Measurements from ENCODE around the gene TAS2R14. TPM values are rescaled to one million over a fixed set of nuclear protein-coding genes. Genes with fewer than 3 reads are reported as not detected.

Gene TAS2R14
- total RNA-seq, 1 experiment from 2014 or later, result 3.4 TPM

GRCh38 chr12:10926269-10926668 lies 12.8 kb downstream of the TAS2R14 start:
- intact Hi-C loops (cut with micrococcal nuclease; ENCODE audit: unreplicated experiment), result no loop called here
- Histone ChIP-seq H3K36me3 (ENCODE audit: insufficient read depth, low read length, poor library complexity, severe bottlenecking) (no peaks in the 10 kb centered on the region), H3K9me3 (ENCODE audit: low read depth, low read length, poor library complexity, severe bottlenecking) (no peaks in the 10 kb centered on the region), H3K4me3 (ENCODE audit: low read depth, low read length, poor library complexity, severe bottlenecking) (no peak overlapping the region), H3K27me3 (replicated peaks; ENCODE audit: insufficient read depth, low read depth, low read length, poor library complexity) (no peaks in the 10 kb centered on the region), H3K4me1 (ENCODE audit: insufficient read depth, low read length, poor library complexity, severe bottlenecking) (no peaks in the 10 kb centered on the region), H3K27ac (ENCODE audit: low read depth, low read length, poor library complexity, severe bottlenecking) (no peak overlapping the region)
- CTCF ChIA-PET, result no interaction called here
- POLR2A ChIA-PET (ENCODE audit: low non-redundant PET), result no interaction called here
- DNase-seq (ENCODE audit: low spot score), result no peak
- TF ChIP-seq, protein P1, sequence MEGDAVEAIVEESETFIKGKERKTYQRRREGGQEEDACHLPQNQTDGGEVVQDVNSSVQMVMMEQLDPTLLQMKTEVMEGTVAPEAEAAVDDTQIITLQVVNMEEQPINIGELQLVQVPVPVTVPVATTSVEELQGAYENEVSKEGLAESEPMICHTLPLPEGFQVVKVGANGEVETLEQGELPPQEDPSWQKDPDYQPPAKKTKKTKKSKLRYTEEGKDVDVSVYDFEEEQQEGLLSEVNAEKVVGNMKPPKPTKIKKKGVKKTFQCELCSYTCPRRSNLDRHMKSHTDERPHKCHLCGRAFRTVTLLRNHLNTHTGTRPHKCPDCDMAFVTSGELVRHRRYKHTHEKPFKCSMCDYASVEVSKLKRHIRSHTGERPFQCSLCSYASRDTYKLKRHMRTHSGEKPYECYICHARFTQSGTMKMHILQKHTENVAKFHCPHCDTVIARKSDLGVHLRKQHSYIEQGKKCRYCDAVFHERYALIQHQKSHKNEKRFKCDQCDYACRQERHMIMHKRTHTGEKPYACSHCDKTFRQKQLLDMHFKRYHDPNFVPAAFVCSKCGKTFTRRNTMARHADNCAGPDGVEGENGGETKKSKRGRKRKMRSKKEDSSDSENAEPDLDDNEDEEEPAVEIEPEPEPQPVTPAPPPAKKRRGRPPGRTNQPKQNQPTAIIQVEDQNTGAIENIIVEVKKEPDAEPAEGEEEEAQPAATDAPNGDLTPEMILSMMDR (conservative IDR thresholded peaks at IDR 0.05; ENCODE audit: low read depth, low read length), result no peak
- no peak for TF ChIP-seq EZH2 (IDR thresholded peaks at IDR 0.05; ENCODE audit: borderline replicate concordance, low read depth, low read length, poor library complexity, severe bottlenecking)
- no TSS peak for BruUV-seq (replicated peaks)

DNA sequence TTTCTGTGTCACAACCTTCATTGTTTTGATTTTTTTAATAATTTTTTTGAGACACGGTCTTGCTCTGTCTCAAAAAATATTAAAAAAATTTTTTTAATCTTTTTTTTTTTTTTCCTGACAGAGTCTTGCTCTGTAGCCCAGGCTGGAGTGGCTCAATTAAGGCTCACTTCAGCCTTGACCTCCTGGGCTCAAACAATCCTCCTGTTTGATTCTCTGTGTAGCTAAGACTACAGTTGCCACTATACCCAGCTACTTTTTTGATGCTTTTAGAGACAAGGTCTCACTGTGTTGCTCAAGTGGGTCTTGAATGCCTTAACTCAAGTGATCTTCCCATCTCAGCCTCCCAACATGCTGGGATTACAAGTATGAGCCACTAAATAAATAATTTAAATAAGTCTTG lies 19.3 kb downstream of the TAS2R14 start:
- Histone ChIP-seq H3K27ac (ENCODE audit: low read depth, low read length, poor library complexity, severe bottlenecking) (no peak overlapping the region), H3K27me3 (replicated peaks; ENCODE audit: insufficient read depth, low read depth, low read length, poor library complexity) (no peaks in the 10 kb centered on the region), H3K4me3 (ENCODE audit: low read depth, low read length, poor library complexity, severe bottlenecking) (no peak overlapping the region), H3K9me3 (ENCODE audit: low read depth, low read length, poor library complexity, severe bottlenecking) (no peaks in the 10 kb centered on the region), H3K36me3 (ENCODE audit: insufficient read depth, low read length, poor library complexity, severe bottlenecking) (no peaks in the 10 kb centered on the region), H3K4me1 (ENCODE audit: insufficient read depth, low read length, poor library complexity, severe bottlenecking) (no peaks in the 10 kb centered on the region)
- POLR2A ChIA-PET (ENCODE audit: low non-redundant PET), result no interaction called here
- BruUV-seq (replicated peaks), result no TSS peak
- TF ChIP-seq, protein P1 (conservative IDR thresholded peaks at IDR 0.05; ENCODE audit: low read depth, low read length), result no peak
- no peak for TF ChIP-seq EZH2 (IDR thresholded peaks at IDR 0.05; ENCODE audit: borderline replicate concordance, low read depth, low read length, poor library complexity, severe bottlenecking)
- CTCF ChIA-PET, result no interaction called here
- intact Hi-C loops (cut with micrococcal nuclease; ENCODE audit: unreplicated experiment), result no loop called here
- DNase-seq (ENCODE audit: low spot score), result no peak

GRCh38 chr12:10910380-10910779 lies 28.7 kb downstream of the TAS2R14 start:
- POLR2A ChIA-PET (ENCODE audit: low non-redundant PET), result no interaction called here
- BruUV-seq (replicated peaks), result no TSS peak
- H3K27ac ChIP-seq (ENCODE audit: low read depth, low read length, poor library complexity, severe bottlenecking), result no peak overlapping the region

More at GRCh38 chr12:10910380-10910779, 28.7 kb downstream of the TAS2R14 start:
- CTCF ChIA-PET, result no interaction called here
- Histone ChIP-seq H3K27me3 (replicated peaks; ENCODE audit: insufficient read depth, low read depth, low read length, poor library complexity) (no peaks in the 10 kb centered on the region), H3K36me3 (ENCODE audit: insufficient read depth, low read length, poor library complexity, severe bottlenecking) (no peaks in the 10 kb centered on the region), H3K9me3 (ENCODE audit: low read depth, low read length, poor library complexity, severe bottlenecking) (no peaks in the 10 kb centered on the region), H3K4me3 (ENCODE audit: low read depth, low read length, poor library complexity, severe bottlenecking) (no peak overlapping the region), H3K4me1 (ENCODE audit: insufficient read depth, low read length, poor library complexity, severe bottlenecking) (no peaks in the 10 kb centered on the region)
- DNase-seq (ENCODE audit: low spot score), result no peak
- intact Hi-C loops (cut with micrococcal nuclease; ENCODE audit: unreplicated experiment), result no loop called here
- no peak for TF ChIP-seq EZH2 (IDR thresholded peaks at IDR 0.05; ENCODE audit: borderline replicate concordance, low read depth, low read length, poor library complexity, severe bottlenecking)
- TF ChIP-seq, protein P1 (conservative IDR thresholded peaks at IDR 0.05; ENCODE audit: low read depth, low read length), result no peak
